Vagina (tissue), 2 donors: ENCODE measurements around the gene MTERF4.

ENCODE experiments used
- POLR2A ChIP-seq, 2 donors: fragments of 450-650 bp; IDR thresholded peaks; one replicate each; pipeline ENCODE4 v1.6.1; 2017; ENCODE audit warnings: antibody characterized with exemption in 2 of 2, mild to moderate bottlenecking in 2 of 2, moderate library complexity in 2 of 2
- POLR2AphosphoS5 ChIP-seq, 2 donors: sonication (generic); formaldehyde crosslinking; IDR thresholded peaks; one replicate each; pipeline ENCODE4 v1.9.0; 2017; ENCODE audit warnings: antibody characterized with exemption in 2 of 2, mild to moderate bottlenecking in 2 of 2, low read depth in 1 of 2; ENCODE audit not compliant: insufficient read depth in 1 of 2
- TF ChIP-seq, protein P1 (sequence below), 3 experiments: fragments of 450-650 bp in 2 of 3; fragments of 200-600 bp in 1 of 3; sonication (generic) in 1 of 3; IDR thresholded peaks; one replicate each; pipeline ENCODE4 v1.5.1; 2017 to 2019; ENCODE audit warnings: antibody characterized with exemption in 3 of 3, mild to moderate bottlenecking in 2 of 3, moderate library complexity in 2 of 3

DNA sequence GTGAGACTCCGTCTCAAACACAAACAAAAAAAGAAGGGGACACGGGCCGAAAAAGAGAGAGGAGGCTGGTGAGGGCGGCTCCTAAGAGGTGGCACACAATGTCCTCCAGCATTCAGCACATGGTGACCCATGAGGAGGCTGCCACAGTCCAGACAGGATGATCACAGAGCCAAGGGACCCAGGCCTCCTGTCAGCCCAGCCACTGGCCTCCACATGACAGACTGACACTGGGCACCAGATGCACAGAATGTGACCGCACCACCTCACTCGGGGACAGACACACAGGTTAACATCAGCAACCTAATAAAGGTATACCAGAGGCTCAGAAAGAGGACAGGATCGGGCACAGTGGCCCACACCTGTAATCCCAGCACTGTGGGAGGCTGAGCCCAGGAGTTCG, 26.2 kb upstream of the MTERF4 start:
- TF ChIP-seq, protein P1, sequence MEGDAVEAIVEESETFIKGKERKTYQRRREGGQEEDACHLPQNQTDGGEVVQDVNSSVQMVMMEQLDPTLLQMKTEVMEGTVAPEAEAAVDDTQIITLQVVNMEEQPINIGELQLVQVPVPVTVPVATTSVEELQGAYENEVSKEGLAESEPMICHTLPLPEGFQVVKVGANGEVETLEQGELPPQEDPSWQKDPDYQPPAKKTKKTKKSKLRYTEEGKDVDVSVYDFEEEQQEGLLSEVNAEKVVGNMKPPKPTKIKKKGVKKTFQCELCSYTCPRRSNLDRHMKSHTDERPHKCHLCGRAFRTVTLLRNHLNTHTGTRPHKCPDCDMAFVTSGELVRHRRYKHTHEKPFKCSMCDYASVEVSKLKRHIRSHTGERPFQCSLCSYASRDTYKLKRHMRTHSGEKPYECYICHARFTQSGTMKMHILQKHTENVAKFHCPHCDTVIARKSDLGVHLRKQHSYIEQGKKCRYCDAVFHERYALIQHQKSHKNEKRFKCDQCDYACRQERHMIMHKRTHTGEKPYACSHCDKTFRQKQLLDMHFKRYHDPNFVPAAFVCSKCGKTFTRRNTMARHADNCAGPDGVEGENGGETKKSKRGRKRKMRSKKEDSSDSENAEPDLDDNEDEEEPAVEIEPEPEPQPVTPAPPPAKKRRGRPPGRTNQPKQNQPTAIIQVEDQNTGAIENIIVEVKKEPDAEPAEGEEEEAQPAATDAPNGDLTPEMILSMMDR (IDR thresholded peaks at IDR 0.05): no peak
- no peak for TF ChIP-seq POLR2AphosphoS5 (IDR thresholded peaks at IDR 0.05; ENCODE audit: insufficient read depth in 1 of 2, low read depth in 1 of 2)
- no peak for TF ChIP-seq POLR2A (IDR thresholded peaks at IDR 0.05)
